ENCODE measurements around the gene TCTN1. TPM values are rescaled to one million over a fixed set of nuclear protein-coding genes. Genes with fewer than 3 reads are reported as not detected.

TCTN1 gene
- total and polyA plus RNA-seq, 2 of the 13 experiments (the other 11 are each of a cell fraction or from before 2014, with no cell fraction given) = 13.6 to 16.0 TPM

DNA sequence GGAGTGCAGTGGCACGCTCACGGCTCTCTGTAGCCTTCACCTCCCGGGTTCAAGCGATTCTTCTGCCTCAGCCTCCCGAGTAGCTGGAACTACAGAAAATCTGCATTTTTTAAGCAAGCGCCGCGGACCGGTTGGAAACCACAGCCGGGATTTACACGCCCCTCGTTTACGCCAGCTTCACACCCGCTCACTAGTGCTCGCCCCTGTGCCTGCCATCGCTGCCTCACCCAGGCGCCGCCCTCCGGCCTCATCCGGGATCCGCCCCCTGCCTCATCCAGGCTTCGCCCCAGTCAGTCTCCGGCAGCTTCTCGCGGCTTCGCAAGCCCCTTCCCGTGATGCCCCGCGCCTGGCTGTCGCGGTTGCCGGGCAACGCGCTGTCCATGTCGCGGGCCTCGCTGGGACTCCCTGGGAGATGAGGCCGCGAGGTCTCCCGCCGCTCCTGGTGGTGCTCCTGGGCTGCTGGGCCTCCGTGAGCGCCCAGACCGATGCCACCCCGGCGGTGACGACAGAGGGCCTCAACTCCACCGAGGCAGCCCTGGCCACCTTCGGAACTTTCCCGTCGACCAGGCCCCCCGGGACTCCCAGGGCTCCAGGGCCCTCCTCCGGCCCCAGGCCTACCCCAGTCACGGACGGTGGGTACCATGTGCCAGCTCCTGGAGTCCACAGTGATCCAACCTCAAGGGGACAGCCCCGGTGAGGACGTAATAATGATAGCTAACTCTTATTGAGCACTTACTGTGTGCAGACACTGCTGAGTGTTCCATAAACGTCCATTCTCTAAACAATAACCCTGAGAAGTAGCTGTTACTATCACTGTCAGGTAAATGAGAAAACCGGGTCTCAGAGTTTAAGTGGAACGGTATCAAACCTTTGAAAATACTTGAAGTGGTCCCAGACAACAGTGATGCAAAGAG, at the start of gene TCTN1 (continued):
- TF ChIP-seq, protein P1, sequence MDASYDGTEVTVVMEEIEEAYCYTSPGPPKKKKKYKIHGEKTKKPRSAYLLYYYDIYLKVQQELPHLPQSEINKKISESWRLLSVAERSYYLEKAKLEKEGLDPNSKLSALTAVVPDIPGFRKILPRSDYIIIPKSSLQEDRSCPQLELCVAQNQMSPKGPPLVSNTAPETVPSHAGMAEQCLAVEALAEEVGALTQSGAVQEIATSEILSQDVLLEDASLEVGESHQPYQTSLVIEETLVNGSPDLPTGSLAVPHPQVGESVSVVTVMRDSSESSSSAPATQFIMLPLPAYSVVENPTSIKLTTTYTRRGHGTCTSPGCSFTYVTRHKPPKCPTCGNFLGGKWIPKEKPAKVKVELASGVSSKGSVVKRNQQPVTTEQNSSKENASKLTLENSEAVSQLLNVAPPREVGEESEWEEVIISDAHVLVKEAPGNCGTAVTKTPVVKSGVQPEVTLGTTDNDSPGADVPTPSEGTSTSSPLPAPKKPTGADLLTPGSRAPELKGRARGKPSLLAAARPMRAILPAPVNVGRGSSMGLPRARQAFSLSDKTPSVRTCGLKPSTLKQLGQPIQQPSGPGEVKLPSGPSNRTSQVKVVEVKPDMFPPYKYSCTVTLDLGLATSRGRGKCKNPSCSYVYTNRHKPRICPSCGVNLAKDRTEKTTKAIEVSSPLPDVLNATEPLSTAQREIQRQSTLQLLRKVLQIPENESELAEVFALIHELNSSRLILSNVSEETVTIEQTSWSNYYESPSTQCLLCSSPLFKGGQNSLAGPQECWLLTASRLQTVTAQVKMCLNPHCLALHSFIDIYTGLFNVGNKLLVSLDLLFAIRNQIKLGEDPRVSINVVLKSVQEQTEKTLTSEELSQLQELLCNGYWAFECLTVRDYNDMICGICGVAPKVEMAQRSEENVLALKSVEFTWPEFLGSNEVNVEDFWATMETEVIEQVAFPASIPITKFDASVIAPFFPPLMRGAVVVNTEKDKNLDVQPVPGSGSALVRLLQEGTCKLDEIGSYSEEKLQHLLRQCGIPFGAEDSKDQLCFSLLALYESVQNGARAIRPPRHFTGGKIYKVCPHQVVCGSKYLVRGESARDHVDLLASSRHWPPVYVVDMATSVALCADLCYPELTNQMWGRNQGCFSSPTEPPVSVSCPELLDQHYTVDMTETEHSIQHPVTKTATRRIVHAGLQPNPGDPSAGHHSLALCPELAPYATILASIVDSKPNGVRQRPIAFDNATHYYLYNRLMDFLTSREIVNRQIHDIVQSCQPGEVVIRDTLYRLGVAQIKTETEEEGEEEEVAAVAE (CRISPR knock-in tag; IDR thresholded peaks at IDR 0.05; ENCODE audit: borderline replicate concordance) = no peak
- TF ChIP-seq ZNF468 (CRISPR knock-in tag; IDR thresholded peaks at IDR 0.05) (no peak), ESRRA (CRISPR knock-in tag; IDR thresholded peaks at IDR 0.05; ENCODE audit: low read depth) (peak; percentile 38; the same call in 1 of the 2 replicates), YY1 (IDR thresholded peaks at IDR 0.05; ENCODE audit: insufficient read depth, insufficient replicate concordance, low read depth, low read length) (peak; percentile 76), MEF2D (CRISPR knock-in tag; IDR thresholded peaks at IDR 0.05) (peak; percentile 68; the same call in 1 of the 2 replicates), KDM1A (CRISPR knock-in tag; IDR thresholded peaks at IDR 0.05) (no peak), RBM39 (IDR thresholded peaks at IDR 0.05; ENCODE audit: low read depth, low read length, poor library complexity, severe bottlenecking) (no peak), SAP130 (CRISPR knock-in tag; IDR thresholded peaks at IDR 0.05; ENCODE audit: low read depth) (peak; percentile 98), HOXA9 (CRISPR knock-in tag; IDR thresholded peaks at IDR 0.05; ENCODE audit: borderline replicate concordance) (no peak)
- TF ChIP-seq, protein P2, sequence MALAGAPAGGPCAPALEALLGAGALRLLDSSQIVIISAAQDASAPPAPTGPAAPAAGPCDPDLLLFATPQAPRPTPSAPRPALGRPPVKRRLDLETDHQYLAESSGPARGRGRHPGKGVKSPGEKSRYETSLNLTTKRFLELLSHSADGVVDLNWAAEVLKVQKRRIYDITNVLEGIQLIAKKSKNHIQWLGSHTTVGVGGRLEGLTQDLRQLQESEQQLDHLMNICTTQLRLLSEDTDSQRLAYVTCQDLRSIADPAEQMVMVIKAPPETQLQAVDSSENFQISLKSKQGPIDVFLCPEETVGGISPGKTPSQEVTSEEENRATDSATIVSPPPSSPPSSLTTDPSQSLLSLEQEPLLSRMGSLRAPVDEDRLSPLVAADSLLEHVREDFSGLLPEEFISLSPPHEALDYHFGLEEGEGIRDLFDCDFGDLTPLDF (CRISPR knock-in tag; IDR thresholded peaks at IDR 0.05) = 0 out of 2 replicates have a peak, but pooled peaks have one; percentile 48
- TF ChIP-seq, protein P3, sequence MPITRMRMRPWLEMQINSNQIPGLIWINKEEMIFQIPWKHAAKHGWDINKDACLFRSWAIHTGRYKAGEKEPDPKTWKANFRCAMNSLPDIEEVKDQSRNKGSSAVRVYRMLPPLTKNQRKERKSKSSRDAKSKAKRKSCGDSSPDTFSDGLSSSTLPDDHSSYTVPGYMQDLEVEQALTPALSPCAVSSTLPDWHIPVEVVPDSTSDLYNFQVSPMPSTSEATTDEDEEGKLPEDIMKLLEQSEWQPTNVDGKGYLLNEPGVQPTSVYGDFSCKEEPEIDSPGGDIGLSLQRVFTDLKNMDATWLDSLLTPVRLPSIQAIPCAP (CRISPR knock-in tag; IDR thresholded peaks at IDR 0.05; ENCODE audit: low read depth) = no peak
- TF ChIP-seq, protein P4, sequence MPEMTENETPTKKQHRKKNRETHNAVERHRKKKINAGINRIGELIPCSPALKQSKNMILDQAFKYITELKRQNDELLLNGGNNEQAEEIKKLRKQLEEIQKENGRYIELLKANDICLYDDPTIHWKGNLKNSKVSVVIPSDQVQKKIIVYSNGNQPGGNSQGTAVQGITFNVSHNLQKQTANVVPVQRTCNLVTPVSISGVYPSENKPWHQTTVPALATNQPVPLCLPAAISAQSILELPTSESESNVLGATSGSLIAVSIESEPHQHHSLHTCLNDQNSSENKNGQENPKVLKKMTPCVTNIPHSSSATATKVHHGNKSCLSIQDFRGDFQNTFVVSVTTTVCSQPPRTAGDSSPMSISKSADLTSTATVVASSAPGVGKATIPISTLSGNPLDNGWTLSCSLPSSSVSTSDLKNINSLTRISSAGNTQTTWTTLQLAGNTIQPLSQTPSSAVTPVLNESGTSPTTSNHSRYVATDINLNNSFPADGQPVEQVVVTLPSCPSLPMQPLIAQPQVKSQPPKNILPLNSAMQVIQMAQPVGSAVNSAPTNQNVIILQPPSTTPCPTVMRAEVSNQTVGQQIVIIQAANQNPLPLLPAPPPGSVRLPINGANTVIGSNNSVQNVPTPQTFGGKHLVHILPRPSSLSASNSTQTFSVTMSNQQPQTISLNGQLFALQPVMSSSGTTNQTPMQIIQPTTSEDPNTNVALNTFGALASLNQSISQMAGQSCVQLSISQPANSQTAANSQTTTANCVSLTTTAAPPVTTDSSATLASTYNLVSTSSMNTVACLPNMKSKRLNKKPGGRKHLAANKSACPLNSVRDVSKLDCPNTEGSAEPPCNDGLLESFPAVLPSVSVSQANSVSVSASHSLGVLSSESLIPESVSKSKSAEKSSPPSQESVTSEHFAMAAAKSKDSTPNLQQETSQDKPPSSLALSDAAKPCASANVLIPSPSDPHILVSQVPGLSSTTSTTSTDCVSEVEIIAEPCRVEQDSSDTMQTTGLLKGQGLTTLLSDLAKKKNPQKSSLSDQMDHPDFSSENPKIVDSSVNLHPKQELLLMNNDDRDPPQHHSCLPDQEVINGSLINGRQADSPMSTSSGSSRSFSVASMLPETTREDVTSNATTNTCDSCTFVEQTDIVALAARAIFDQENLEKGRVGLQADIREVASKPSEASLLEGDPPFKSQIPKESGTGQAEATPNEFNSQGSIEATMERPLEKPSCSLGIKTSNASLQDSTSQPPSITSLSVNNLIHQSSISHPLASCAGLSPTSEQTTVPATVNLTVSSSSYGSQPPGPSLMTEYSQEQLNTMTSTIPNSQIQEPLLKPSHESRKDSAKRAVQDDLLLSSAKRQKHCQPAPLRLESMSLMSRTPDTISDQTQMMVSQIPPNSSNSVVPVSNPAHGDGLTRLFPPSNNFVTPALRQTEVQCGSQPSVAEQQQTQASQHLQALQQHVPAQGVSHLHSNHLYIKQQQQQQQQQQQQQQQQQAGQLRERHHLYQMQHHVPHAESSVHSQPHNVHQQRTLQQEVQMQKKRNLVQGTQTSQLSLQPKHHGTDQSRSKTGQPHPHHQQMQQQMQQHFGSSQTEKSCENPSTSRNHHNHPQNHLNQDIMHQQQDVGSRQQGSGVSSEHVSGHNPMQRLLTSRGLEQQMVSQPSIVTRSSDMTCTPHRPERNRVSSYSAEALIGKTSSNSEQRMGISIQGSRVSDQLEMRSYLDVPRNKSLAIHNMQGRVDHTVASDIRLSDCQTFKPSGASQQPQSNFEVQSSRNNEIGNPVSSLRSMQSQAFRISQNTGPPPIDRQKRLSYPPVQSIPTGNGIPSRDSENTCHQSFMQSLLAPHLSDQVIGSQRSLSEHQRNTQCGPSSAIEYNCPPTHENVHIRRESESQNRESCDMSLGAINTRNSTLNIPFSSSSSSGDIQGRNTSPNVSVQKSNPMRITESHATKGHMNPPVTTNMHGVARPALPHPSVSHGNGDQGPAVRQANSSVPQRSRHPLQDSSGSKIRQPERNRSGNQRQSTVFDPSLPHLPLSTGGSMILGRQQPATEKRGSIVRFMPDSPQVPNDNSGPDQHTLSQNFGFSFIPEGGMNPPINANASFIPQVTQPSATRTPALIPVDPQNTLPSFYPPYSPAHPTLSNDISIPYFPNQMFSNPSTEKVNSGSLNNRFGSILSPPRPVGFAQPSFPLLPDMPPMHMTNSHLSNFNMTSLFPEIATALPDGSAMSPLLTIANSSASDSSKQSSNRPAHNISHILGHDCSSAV (CRISPR knock-in tag; IDR thresholded peaks at IDR 0.05; ENCODE audit: borderline replicate concordance) = no peak
